Neural crest cell (in vitro differentiated cells): ENCODE results near the gene WSCD2. TPM values are rescaled to one million over a fixed set of nuclear protein-coding genes. Genes with fewer than 3 reads are reported as not detected.

Source experiments
- DNase-seq: peaks from one replicate; pipeline ENCODE4 v3.0.0; 2021; ENCODE audit warnings: low read depth, mixed read lengths, low spot score
- H3K27ac Mint-ChIP-seq: one replicate; pipeline ENCODE4 v1.8.0; 2021; ENCODE audit warnings: mild to moderate bottlenecking, mixed read lengths; ENCODE audit not compliant: unreplicated experiment
- H3K27me3 Mint-ChIP-seq: 2 replicates; pipeline ENCODE4 v1.8.0; 2021; ENCODE audit warnings: low read depth, mild to moderate bottlenecking, mixed read lengths
- H3K36me3 Mint-ChIP-seq: 2 replicates; pipeline ENCODE4 v1.8.0; 2021; ENCODE audit warnings: low read depth, mild to moderate bottlenecking, mixed read lengths
- H3K4me1 Mint-ChIP-seq: 2 replicates; pipeline ENCODE4 v1.8.0; 2021; ENCODE audit warnings: mixed read lengths
- H3K4me3 Mint-ChIP-seq: one replicate; pipeline ENCODE4 v1.8.0; 2021; ENCODE audit warnings: mild to moderate bottlenecking, mixed read lengths
- H3K9me3 Mint-ChIP-seq: 2 replicates; pipeline ENCODE4 v1.8.0; 2021; ENCODE audit warnings: mixed read lengths
- total RNA-seq: library from RNA; stranded (reverse); gene quantifications from 2 replicates; pipeline ENCODE4 v1.2.1, GENCODE V29; 2021
- TF ChIP-seq, protein P1 (sequence below): fragments of 200-600 bp; sonication (generic); conservative IDR thresholded peaks from 2 replicates; pipeline ENCODE4 v1.5.0; 2021; ENCODE audit warnings: antibody characterized with exemption, mild to moderate bottlenecking

The WSCD2 gene
- total RNA-seq, 1 donor from 2014 or later = 1.4 TPM

DNA sequence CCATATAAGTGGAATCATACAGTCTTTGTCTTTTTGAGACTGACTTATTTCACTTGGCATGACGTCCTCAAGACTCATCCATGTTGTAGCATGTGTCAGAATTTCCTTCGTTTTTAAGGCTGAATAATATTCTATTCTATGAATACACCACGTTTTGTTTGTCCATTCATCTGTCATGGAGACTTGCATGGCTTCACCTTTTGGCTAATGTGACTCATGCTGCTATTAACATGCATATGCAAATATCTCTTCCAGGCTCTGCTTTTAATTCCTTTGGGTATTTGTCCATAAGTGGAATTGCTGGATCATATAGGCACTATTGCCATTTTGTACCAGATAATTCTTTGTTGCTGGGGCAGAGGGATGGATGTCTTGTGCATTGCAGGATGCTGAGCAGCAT is 19.6 kb upstream of the WSCD2 start:
- H3K4me1 Mint-ChIP-seq = no peaks in the 10 kb centered on the region

DNA sequence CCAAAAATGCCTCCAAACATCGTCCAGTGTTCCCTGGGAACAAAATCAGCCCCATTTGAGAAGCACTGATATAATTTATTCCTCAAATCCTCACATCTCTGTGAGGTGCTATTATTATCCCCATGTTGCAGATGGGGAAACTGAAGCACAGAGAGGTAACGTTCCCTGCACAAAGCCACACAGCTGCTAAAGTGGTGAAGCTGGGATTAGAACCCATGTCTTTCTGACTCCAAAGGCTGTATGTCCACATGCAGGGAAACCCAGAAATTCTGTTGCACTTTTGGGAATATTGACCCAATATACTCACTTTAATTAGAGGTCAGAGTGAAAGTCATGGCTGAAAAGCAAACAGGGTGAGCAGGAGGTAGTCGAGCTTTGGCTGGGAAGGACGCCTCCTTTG is 19.1 kb upstream of the WSCD2 start:
- TF ChIP-seq, protein P1, sequence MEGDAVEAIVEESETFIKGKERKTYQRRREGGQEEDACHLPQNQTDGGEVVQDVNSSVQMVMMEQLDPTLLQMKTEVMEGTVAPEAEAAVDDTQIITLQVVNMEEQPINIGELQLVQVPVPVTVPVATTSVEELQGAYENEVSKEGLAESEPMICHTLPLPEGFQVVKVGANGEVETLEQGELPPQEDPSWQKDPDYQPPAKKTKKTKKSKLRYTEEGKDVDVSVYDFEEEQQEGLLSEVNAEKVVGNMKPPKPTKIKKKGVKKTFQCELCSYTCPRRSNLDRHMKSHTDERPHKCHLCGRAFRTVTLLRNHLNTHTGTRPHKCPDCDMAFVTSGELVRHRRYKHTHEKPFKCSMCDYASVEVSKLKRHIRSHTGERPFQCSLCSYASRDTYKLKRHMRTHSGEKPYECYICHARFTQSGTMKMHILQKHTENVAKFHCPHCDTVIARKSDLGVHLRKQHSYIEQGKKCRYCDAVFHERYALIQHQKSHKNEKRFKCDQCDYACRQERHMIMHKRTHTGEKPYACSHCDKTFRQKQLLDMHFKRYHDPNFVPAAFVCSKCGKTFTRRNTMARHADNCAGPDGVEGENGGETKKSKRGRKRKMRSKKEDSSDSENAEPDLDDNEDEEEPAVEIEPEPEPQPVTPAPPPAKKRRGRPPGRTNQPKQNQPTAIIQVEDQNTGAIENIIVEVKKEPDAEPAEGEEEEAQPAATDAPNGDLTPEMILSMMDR = no peak
- H3K9me3 Mint-ChIP-seq = no peaks in the 10 kb centered on the region
- no peaks in the 10 kb centered on the region for H3K4me1 Mint-ChIP-seq
- H3K27me3 Mint-ChIP-seq = no peaks in the 10 kb centered on the region
- no peaks in the 10 kb centered on the region for H3K36me3 Mint-ChIP-seq
- H3K27ac Mint-ChIP-seq = no peak overlapping the region
- no peak for DNase-seq
- no peak overlapping the region for H3K4me3 Mint-ChIP-seq

More for the DNA sequence above, 19.6 kb upstream of the WSCD2 start:
- H3K36me3 Mint-ChIP-seq = no peaks in the 10 kb centered on the region
- TF ChIP-seq, protein P1 = no peak
- DNase-seq = no peak
- no peaks in the 10 kb centered on the region for H3K9me3 Mint-ChIP-seq
- H3K27me3 Mint-ChIP-seq = no peaks in the 10 kb centered on the region
- H3K27ac Mint-ChIP-seq = no peak overlapping the region
- no peak overlapping the region for H3K4me3 Mint-ChIP-seq

DNA sequence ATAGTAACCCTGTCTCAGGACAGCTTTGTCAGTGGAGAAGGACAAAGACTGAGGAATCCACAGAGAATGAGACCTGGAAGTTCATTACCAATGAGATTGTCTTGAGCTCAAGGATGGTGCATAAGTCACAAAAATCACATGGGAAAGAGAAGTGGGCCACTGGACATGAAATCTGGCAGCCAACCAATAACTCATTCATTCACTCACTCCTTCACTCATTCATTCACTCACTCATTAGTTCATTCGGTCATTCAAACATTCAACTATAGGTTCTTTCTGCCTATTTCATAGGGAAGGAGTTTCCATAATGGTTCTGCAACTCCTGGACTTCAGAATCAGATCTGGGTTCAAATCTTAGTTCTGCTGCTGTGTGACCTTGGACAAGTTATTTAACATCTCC is 18.2 kb upstream of the WSCD2 start:
- TF ChIP-seq, protein P1 = no peak
- no peak overlapping the region for H3K4me3 Mint-ChIP-seq
- no peak overlapping the region for H3K27ac Mint-ChIP-seq
- H3K36me3 Mint-ChIP-seq = no peaks in the 10 kb centered on the region
- no peak for DNase-seq
- no peaks in the 10 kb centered on the region for H3K9me3 Mint-ChIP-seq
- H3K27me3 Mint-ChIP-seq = no peaks in the 10 kb centered on the region
- H3K4me1 Mint-ChIP-seq = peaks cover 7% of the 10 kb centered on the region

DNA sequence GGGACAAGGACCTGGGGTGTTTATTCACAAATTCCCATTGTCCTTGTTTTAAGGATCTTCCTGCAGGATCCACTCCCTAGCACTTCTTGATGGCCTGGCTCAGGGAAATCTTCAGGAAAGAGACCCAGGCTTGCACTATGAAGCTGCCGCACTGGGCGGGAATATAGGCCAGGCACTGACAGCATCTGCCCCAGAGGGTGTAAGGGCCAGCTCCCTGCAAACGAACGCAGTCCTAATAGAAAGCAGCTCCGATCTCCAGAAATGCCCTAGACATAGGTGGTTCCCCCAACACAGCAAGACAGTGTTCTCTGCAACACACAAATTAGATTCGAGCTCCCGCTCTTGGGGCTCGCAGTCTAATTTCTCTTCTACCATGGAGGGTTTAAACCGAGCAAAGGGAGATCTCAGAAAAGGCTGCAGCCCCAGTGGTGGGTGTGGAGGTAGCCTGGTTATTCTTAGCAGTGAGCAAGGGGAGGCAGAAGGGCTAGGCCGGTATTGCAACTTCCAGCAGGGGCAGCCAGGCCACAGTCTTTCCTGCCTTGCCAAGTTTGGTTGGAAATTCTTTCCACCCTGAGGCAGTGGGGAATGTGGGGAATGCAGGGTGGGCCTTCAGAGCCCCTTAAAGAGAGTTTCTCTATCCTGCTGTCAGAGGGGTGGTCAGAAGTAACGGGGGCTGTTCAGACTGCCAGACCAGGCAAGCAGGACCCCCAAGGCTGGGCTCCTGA is 16.1 kb upstream of the WSCD2 start:
- no peaks in the 10 kb centered on the region for H3K27me3 Mint-ChIP-seq
- TF ChIP-seq, protein P1 = peak; percentile 26
- no peak overlapping the region for H3K4me3 Mint-ChIP-seq
- no peak for DNase-seq
- H3K4me1 Mint-ChIP-seq = peaks cover 22% of the 10 kb centered on the region
- no peak overlapping the region for H3K27ac Mint-ChIP-seq
- H3K36me3 Mint-ChIP-seq = no peaks in the 10 kb centered on the region
- no peaks in the 10 kb centered on the region for H3K9me3 Mint-ChIP-seq

DNA sequence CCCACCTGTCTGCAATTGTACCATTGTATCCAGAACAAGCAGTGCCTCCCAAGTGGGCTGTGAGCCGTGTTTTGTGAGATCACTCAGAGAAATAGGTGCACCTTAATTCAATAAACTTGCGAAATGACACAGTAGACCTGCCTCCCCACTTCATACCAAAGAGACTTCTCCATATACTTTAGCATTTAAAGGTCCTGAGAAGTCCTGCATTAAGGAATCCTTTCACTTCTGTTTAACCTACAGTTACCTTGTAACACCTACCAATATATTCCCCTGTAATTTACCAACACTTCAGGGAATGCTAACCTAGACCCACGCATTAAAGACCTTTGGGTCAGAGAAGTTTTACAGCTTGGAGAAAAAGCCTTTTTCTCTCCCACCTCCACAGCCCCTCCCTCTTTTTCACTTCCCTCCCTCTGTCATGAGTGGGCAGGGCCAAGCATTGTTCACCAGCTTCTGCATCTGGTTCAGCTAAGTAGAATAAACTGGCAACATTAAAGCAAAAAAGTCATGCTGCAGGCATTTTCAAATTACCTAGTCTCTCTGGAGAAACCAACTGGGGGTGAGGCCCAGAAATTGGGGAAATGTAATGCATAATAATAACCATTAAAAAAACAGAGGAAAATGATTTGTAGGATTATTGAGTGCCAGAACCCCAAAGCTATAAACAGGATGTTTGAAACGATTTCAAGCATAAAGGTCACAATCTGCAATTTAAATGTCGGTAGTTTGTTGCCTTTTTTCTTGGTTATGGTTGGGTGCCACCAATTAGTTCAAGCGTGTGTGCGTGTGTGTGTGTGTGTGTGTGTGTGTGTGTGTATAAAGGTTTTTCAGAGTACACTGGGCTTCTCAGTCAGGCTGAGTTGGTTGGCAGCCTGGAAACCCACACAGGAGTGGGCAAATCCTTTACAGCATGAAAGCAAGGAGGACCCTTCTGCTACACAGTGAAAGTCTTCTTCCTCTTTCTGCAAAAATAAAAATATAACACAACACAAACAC is 13.7 kb upstream of the WSCD2 start:
- Mint-ChIP-seq H3K4me1 (peaks cover 23% of the 10 kb centered on the region), H3K27ac (no peak overlapping the region), H3K9me3 (no peaks in the 10 kb centered on the region), H3K36me3 (no peaks in the 10 kb centered on the region), H3K4me3 (no peak overlapping the region), H3K27me3 (no peaks in the 10 kb centered on the region)
- DNase-seq = no peak
- TF ChIP-seq, protein P1 = no peak
